GM12873 (cell line): ENCODE data around the gene PI4K2B.

Source experiments
- TF ChIP-seq, protein P1 (sequence below): IDR thresholded peaks from 2 replicates; pipeline ENCODE4 v1.5.1; 2012; ENCODE audit warnings: low read depth, mild to moderate bottlenecking, moderate library complexity, low read length, control low read depth; ENCODE audit not compliant: insufficient read depth; ENCODE audit errors: missing control alignments

The PI4K2B gene

DNA sequence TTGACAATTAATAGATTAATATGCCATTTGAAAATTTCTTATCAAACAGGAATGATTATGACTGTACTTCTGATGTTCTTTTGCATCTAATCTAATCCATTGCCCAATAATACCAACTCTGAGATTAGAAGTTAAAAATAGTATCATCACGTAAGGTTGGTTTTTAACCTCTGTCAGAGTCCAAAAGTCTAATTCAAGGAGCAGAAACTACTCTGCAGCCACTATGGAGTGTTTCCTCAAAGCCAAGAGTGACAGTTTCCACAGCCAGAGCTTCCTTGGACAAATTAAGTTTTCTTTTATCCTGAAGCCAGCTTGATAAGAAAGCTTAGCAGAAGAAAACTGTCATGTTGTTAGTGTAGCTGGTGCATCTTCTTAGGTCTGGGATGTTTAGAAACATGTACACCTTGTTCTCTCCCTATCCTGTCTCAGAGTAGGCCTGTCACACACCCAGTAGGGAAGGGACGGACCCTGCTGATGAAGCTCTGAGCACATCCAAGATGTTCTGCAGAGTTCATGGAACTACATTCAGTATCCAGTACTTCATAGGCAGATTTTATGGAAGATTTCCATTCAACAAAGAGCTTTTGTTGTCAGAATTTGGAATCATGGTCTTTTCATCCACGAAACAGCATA, 20.4 kb upstream of the PI4K2B start:
- TF ChIP-seq, protein P1, sequence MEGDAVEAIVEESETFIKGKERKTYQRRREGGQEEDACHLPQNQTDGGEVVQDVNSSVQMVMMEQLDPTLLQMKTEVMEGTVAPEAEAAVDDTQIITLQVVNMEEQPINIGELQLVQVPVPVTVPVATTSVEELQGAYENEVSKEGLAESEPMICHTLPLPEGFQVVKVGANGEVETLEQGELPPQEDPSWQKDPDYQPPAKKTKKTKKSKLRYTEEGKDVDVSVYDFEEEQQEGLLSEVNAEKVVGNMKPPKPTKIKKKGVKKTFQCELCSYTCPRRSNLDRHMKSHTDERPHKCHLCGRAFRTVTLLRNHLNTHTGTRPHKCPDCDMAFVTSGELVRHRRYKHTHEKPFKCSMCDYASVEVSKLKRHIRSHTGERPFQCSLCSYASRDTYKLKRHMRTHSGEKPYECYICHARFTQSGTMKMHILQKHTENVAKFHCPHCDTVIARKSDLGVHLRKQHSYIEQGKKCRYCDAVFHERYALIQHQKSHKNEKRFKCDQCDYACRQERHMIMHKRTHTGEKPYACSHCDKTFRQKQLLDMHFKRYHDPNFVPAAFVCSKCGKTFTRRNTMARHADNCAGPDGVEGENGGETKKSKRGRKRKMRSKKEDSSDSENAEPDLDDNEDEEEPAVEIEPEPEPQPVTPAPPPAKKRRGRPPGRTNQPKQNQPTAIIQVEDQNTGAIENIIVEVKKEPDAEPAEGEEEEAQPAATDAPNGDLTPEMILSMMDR: no peak

DNA sequence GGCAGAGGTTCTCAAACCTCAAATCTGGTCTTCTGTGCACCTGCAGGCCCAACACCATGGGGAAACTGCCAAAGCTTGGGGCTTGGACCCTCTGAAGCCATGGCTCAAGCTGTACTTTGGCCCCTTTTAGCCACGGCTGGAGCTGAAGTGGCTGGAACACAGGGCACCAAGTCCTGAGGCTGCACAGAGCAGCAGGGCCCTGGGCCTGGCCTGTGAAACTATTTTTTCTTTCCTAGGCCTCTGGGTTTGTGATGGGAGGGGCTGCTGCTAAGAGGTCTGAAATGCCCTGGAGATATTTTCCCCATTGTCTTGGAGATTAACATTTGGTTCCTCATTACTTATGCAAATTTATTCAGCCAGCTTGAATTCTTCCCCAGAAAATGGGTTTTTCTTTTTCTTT, 18.3 kb upstream of the PI4K2B start:
- TF ChIP-seq, protein P1: no peak

DNA sequence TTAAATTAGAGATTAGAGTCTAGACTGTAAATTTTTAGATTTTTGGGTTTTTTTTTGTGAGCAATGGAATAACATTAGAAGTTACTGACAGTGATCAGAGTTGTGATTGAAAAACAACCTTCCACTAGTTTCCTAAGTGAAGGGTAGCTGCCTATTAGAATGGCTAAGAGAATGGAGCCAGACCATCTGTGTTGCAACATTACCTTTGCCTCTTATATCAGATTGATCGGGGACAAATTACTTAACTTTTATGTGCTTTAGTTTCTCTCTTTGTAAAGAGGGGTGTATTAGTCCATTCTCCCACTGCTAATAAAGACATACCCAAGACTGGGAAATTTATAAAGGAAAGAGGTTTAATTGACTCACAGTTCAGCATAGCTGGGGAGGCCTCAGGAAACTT, 12.5 kb upstream of the PI4K2B start:
- TF ChIP-seq, protein P1: no peak

DNA sequence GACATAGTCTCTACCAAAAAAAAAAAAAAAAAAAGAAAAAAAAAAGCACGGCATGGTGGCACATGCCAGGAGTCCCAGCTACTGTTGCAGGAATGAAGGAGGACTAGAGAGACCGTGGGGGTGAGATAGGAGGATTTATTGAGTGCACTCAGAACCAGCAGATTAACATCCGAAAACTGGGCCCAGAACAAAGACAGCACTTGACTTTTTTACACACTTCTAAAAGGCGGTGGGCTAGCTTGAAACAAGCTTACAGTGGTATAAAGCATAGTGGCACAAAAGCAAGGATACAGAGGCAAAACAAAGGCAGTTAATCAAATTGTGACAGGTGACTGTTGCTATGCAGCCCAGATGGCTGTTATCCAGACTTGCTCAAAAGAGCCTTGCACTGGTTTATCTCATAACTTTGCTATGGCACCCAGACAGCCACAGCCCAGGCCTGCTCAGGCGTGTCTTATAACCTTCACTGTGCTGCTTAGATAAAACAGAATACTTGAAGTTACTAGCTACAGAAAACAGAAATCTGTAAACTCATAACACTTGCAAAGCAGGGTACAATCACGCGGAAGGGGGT, 9.9 kb upstream of the PI4K2B start:
- TF ChIP-seq, protein P1: no peak

DNA sequence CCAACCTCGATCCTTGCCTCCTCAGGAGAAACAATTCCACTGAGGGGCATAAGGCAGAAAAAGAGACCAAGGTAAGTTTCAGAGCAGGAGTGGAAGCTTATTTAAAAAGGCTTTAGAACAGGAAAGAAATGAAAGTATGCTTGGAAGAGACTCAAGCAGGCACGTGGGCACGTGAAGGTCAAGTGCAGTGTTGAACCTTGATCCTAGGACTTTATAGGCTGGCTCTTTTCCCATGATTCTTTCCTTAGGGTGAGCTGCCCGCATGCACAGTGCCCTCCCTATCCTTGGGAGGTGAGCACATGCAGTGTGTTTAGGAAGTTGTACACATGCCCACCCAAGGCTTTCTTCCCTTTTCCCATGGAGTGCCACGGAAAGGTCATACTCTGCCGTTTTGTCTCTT, 4.0 kb upstream of the PI4K2B start:
- TF ChIP-seq, protein P1: no peak

DNA sequence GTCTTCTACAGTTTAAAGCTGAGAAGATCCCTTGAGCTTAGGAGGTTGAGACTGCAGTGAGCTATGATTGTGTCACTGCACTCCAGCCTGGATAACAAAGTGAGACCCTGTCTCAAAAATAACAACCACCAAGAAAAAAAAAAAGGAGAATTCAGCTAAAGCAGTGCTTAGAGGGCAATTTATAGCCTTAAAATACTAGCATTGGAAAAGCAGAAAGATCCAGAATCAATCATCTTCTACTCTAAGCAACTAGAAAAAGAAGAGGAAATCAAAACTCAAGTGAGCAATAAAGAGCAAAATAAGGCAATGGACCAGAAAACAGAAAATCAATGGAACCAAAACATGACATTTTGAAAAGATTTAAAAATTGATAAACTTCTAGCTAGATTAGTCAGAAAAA, 639 bp upstream of the PI4K2B start:
- TF ChIP-seq, protein P1: no peak

DNA sequence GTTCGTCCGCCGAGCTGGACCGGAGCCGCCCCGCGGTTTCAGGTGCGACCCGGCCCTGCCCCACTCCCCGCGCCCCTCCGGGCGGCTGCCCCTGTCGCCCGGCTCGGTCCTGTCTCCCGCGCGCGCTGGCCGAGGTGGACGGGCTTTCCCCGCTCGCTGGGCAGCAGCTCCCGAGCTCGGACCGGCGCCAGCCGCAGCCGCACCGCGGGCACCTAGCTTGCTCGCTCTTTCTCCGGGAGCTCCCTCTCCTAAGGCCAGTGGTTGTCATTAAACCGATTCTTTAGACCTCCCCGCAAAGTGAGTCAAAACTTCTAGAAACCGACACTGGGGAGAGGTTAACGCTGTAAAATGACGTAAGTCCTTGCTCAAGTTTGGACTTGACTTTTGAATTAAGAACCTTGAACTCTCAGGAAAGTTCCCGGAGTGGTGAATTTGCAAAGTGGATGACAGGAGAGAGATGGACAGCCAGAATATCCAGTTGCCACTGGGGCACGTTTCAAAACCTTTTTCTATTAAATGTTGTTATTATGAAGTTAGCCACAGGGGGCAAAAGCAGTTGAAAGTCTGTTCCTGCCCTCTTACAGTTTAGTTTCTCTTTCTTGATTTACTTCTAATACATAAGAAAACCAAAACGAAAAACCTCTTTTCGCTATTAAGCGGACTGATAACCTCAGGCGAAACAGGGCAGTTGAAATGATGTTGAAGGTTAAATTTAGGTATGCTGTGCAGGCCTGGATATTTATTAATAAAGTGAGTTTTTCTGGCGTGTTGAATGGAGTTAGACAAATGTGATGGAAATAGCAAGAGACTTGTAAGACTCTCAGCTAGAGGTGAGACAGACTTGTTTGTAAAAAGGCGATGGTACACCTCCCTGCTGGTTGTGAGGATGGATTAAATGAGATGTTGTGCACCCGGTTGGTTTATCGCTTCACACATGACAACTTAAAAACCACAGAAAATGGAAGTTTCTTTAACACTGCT, 847 bp downstream of the PI4K2B start:
- TF ChIP-seq, protein P1: peak; percentile 56
